Activated CD8-positive, alpha-beta memory T cell treated with anti-CD3 and anti-CD28 coated beads, Interleukin-2, amount 50 U/mL, for 48 hours (primary cell): Measurements from ENCODE around the gene CDHR1.

Experiments
- DNase-seq: peaks from one replicate; pipeline ENCODE4 v3.0.0-alpha.2; 2020

CDHR1 gene

GRCh38 chr10:84265418-84265817 is 71.1 kb downstream of the CDHR1 start:
- no peak for DNase-seq

- DNase-seq, result peak; percentile 89
Observed at GRCh38 chr10:84267503-84268126, 73.3 kb downstream of the CDHR1 start.

DNA sequence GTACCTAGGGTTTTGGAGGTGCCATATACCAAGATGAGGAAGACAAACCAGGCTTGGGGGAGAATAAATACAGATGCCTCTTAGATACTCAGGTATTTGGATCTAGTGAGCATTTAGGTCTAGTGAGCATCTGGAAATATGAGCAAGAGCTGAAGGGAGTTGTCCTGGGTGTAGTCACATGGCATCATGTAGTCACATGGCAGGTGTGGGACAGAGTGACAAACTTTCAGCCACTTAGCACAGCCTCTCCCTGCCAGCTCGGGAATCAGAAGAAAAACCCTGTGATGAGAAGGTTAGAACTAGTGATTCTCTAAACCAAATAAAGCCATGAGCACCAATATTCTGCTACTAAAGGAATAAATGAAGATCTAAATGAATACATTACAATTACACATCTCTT is 74.8 kb downstream of the CDHR1 start:
- no peak for DNase-seq
